C4-2B (cell line): Measurements from ENCODE around the gene TPM4.

Experiments
- ZFX ChIP-seq: fragments of 450-650 bp; IDR thresholded peaks from 2 replicates; pipeline ENCODE4 v1.6.1; 2017
- TF ChIP-seq, protein P1 (sequence below): fragments of 450-650 bp; conservative IDR thresholded peaks from 2 replicates; pipeline ENCODE4 v1.5.1; 2017; ENCODE audit warnings: mild to moderate bottlenecking

- TF ChIP-seq, protein P1, sequence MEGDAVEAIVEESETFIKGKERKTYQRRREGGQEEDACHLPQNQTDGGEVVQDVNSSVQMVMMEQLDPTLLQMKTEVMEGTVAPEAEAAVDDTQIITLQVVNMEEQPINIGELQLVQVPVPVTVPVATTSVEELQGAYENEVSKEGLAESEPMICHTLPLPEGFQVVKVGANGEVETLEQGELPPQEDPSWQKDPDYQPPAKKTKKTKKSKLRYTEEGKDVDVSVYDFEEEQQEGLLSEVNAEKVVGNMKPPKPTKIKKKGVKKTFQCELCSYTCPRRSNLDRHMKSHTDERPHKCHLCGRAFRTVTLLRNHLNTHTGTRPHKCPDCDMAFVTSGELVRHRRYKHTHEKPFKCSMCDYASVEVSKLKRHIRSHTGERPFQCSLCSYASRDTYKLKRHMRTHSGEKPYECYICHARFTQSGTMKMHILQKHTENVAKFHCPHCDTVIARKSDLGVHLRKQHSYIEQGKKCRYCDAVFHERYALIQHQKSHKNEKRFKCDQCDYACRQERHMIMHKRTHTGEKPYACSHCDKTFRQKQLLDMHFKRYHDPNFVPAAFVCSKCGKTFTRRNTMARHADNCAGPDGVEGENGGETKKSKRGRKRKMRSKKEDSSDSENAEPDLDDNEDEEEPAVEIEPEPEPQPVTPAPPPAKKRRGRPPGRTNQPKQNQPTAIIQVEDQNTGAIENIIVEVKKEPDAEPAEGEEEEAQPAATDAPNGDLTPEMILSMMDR: no peak
- TF ChIP-seq ZFX: no peak
Observed at GRCh38 chr19:16098416-16098768, 22.1 kb downstream of the TPM4 start.
